HG02970 (cell line): Measurements from ENCODE around the gene MYO18B.

Source experiments
- ATAC-seq: cut with Tn5 transposase; IDR thresholded peaks from one replicate; pipeline ENCODE4 v1.9.1; 2021; ENCODE audit warnings: mild to moderate bottlenecking, moderate library complexity, moderate number of reproducible peaks; ENCODE audit not compliant: unreplicated experiment, low FRiP score

Gene MYO18B

DNA sequence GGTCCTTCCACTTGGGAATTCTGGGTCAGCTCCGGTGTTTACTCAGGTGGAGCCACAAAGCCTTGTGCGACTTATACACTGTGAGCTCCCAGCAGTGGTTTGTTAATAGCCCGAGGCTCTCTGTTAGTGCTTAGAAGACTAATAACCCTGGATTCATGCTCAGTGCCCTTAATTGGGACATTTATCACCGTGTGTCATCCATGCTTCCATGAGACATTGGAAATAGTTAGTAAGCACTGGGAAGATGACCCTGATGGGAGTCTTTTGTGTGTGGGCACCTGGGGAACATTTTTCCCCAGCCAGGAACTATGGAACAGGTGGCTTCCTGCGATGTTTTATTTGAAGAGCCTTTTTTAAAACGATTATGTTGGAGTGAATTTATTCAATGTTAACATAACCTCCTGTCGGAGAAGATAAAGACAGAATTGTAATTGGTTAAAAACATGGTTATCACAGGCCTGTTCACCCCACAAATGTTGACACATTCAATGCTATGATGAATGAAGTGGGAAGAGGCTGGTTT, 188.9 kb downstream of the MYO18B start:
- ATAC-seq = no peak

DNA sequence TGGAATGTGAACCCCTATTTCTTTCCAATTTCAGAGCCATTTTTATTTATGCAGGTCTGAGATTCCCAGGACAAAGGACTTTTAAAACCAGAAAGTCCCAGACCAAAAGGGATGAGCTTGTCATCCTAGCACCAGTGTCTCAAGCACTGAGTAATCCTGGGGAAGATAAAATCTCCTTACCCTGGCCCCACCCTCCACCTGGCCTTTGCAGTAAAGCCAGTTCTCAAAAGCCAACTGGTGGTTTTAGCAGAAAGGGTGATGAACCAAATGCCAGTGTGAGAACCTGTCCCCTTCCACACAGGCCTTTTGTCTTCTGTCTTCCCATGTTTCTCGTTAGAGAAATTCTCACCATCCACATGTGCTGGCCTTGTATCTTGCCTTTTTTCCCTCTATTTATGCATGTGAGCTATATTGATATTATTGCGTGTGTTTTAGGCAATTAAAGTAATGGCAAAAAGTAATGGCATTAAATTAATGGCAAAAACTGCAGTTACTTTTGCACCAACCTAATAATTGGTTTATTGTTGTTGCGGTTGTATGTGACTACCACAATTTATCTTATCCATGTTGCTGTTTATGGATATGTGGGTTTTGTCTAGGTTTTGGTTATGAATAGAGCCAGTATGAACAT, 191.3 kb downstream of the MYO18B start:
- ATAC-seq = no peak

DNA sequence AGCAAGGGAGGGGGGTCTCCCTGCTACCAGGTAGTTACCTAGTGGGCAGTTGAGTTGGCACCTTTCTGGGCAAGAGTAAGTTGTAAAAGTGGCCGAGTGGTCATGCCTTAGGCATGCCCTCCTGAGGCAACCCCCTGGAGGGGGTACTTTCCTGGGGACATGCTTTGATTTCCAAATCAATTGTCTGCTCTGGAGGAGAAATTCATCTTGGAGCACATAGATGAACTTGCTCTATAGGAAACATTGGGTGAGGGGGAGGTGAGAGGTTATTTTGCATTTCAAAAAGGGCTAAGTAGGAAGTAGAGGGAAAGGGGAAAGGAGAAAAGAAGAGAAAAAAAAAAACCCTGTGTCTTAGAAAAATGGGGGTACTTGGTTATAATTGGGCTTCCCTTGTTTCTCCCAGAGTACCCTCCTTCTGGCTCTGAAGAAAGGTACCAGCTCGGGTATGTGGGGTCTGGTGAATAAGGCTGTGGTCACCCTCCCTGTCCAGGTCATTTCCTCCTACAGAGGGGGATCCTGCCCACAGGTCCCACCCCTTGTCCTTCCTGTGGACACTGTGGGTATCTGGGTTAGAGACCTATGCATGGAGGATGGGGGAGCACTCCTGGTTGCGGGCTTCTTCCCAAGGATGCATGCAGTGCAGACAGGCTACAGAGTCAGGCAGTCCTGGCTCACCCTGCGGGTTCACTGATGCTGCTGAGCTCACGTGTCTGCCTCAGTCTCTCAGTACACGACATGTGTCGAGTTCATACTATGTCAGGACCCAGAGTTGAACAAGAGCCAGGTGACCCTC, 193.5 kb downstream of the MYO18B start:
- no peak for ATAC-seq

DNA sequence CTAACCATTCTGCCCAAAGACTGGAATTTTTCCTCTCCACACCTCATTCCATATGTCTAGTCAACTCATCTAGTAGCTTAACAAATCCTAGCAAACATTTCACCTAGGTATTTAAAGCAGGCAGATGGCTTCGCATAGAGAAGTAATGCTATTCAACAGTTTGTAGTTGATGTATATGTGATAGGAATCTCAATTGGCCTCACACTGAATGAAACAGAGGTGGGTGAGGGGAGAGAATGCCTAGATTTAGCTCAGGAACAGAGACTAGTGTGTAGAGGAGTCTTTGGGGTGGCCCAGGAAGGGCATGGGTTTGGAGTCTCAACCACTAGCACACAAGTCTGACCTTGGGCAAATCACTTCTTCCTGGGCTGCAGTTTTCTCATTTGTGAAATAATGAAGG, 196.2 kb downstream of the MYO18B start:
- ATAC-seq = no peak

DNA sequence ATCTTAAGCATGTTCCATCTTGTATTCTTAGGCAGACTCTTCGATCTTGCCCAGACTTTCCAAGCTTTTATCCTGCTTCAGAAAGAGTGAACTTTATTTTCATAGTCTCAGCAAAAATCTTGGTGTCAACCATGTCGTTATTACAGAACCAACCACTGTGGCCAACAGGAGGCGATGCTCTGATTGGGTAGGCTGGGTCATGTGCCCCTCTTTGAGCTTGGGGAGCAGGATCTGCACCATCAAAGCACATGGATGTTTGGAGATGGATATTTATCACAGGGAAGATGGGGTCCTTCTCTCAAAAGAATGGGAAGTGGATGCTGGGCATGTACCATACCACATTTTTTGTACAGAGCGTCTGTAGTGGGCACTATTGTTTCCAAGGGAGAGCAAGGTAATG, 197.4 kb downstream of the MYO18B start:
- ATAC-seq = no peak

DNA sequence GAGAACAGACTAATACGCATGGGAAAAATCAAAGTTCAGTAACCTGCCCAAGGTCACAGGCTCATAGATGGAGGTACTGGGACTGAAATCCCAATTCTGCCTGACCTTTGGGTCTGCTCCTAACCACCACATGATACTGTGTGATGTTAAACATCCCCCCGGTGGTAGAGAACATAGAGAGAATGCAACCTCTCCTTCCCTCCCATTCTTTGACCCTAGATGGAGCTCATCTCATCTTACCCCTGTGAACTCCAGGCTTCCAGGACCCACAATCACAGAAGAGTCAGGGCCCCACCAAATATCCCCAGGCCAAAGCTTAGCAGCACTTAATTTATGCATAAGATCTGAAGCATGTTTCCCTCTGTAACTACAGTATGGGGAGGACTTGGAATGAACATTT, 198.5 kb downstream of the MYO18B start:
- ATAC-seq = no peak

DNA sequence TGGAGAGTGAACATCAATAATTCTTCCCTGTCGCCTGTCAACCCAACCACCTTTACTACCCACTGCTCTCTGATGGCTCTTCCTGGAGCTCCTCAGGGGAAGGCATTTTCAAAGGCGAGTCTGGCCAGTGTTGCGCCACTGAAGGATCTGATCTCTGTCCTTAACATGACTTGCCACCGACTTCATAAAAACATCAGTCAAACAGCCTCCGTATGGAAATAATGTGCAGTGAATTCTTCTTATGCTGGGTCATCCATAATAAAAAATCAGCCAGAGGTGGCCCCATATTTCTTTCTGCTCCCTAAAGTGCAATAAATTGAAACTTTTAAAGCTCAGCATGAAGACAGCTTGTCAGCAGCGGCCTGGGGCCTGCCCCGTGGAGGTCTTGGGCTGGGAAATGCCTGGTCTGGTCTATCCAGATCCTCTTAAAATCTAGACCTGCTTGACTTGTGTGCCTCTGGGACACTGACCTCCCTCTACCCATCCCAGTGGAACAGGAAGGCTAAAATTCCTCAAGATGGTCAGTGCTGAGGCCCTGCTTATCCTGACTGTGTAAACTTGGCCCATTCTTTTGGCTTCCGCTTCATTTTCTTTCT, 199.5 kb downstream of the MYO18B start:
- no peak for ATAC-seq

DNA sequence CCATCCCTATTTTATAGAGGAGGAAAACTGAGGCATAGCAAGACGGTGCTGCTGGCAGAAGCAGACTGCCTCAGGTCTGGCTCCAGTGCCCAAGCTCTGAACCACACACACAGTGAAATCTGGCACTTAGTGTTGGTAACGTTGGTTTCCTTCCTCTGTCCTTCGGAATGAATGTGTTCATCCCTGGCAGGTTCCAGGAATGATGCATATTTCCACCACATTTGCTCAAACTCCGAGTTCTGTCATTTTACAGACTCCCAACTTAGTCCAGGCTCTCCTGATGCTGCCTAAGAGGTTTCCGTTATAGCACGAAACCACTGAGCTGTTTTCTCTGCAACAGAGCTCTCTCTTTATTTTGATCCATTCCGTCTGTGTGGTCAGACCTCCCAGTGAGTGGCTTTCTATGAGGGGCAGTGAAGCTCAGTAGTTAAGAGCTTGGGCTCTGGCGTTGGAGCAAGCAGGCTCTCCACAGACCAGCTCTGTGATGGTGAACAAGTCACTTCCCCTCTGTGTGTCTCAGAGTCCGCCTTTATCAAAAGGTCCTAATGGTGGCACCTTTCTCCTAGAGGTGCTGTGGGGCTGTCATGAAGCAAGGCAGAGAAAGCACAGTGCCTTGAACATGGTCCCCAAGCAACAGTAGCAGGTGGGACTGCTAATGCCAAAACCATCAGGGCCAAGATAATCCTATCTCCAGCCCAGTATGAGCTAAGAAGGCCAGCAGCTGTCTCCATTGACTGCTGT, 200.3 kb downstream of the MYO18B start:
- no peak for ATAC-seq

DNA sequence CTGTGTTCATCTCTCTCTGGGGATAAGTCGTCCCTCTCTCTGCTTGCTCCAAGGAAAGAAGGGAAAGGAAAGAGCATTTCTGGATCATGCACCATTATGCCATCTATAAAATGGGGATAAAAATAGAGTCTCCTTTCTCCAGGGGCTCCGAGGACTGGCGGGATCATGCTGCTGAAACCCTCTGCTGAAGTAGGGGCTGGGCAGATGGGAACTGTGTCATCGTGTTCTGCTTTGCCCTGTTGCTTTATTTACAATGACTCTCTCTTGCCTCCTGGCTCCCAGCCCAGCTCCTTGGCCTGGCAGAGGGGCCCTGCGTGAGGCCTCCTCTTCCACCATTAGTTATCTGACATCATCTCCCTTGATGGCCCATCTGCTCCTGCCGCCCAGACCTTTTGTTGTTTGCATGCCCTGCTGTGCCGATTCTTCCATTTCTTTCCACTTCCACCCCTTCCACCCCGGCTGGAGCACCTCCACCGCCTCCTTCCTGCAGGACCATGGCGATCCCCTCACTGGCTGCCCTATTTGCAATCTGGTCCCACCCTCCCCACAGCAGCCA, 200.9 kb downstream of the MYO18B start:
- ATAC-seq = no peak

DNA sequence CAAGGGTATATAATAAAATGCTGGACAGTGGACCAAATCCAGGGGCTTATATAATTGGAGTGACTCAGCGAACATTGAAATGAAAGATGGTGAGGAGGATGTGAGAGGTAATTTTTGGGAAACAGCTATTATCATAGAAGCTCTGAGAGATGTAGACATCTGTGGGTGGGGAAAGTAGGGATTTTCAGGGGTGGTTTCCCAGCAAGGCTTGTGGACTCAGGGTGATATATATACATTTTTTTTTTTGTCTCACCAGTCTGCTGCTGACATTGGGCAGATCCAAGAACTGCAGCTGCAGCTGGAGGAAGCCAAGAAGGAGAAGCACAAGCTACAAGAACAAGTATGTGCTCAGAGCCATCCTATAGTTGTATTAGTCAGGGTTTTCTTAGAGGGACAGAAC, 208.1 kb downstream of the MYO18B start:
- no peak for ATAC-seq

DNA sequence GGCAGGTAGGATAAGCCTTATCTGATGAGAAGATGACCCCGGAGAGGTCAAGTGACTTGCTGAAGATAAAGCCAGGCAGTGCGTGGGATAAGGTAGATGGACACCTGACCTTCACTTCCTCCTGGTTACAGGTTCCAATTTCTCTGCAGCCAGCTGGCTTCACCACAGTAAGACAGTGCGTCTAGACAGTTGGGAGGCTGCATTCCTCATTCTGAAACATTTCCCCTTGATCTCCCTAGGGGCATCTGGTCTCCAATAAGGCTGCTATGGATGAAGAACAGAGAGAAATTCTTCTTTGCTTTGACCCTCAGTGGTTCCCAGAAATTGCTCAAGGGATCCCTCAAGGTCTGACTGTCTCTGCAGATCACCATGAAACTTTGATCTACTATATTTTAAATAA, 211.3 kb downstream of the MYO18B start:
- no peak for ATAC-seq

DNA sequence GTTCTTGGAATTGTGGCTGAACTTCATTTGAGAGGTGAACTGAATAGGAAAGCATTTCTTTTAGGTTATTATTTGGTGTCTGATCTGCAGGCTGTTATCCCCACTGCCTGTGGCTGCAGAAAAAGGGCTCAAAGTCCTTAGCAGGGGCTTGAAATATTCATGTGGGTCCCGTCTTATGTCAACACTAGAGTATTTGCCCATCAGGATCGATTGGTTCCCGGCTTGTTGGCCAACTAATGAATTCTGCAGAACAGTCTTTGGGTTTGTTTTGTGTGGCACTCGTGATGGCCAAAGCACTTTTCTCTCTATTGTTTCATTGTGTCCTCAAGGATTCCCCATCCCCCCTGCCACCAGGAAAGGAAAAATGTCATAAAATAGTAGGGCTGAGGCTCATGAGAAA, 211.9 kb downstream of the MYO18B start:
- ATAC-seq = no peak

DNA sequence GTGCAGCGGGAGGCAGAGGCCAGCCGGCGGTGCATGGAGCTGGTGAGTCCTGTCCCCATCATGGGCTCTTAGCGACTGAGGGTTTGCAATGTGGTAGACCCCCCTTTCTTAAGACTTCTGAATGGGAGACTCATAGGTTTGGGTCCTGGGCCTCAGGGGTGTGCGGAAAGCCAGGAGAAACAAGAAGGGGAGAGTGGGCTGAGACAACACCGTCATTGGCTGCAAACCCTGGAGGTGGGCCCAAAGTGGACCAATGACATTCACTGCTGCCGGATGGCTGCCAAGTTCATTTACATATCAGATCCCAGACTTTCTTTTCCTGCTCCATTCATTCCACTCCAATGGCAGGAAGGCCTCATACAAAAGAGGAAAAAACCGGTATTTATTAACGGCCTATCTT, 213.3 kb downstream of the MYO18B start:
- ATAC-seq = no peak

DNA sequence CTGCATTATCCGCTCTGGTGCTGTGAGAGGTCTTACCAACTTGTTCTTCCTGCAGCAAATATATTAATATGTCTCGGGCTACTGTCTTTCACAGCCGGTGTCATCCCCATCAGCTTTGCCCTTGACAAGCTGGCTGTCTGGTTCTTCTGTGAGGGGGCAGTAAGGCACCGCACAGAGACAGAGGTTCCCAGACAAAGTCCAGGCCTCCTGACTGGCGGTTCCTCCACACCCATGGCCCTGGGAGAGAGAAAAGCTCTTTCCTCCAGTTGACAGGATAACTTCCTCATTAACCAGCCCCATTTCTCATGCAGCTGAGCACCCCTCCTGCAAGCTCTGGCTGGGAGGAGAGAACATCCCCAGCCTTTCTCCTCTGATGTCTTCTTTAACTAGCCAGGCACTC, 214.8 kb downstream of the MYO18B start:
- ATAC-seq = no peak

DNA sequence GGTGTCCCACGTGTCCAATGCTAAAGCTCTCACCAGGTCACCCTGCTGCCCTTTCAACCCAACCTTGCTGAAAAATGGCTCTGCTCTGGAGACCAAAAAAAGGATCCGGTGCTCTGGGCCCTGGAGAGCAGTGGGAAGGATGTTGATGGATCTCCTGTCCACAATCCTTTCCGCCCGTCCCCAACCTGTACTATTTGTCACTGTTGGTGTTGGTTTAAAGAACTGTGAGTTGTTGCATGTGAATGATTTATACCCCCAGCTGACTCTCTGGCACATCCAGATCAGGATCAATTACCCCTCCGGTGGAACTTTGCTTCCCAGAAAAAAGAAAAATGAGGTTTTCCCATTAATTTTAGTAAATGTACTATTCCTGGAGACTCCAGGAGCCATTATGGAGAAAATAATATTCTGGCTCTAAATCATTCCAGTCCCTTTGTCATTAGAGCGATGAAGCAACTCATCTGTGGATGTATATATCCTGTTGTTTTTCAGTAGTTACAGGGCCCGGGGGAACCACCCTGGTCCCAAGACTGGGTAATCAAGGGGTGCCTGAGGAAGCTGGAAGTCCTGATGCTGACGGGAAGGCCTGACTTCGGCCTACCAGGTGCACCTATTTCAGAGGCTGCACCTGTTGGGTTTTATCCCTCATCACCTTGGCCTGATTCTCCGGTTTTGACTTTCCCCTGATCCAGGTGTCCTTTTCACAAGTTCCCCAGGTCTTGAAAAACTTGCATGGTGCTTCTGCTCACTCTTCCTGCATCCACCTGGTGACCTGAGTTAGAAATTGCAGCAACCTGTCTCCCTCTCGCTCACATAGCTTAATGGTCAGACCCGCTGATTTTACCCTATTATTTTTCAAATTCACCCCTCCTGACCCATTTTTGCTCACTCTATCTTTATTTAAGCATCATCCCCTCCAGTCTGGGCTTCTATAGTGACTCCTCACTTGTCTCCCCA, 218.1 kb downstream of the MYO18B start:
- no peak for ATAC-seq

DNA sequence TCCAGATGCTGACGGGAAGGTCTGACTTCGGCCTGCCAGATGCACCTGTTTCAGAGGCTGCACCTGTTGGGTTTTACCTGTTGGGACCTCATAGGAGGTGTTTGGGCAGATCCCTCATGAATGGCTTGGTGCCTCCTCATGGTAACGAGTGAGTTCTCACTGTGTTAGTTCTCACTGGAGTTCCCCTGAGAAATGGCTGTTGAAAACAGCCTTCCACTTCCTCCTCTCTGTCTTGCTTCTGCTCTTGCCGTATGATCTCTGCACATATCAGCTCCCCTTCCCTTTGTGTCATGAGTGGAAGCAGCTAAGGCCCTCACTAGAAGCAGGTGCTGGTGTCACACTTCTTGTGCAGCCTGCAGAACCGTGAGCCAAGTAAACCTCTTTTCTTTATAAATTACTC, 219.7 kb downstream of the MYO18B start:
- no peak for ATAC-seq

DNA sequence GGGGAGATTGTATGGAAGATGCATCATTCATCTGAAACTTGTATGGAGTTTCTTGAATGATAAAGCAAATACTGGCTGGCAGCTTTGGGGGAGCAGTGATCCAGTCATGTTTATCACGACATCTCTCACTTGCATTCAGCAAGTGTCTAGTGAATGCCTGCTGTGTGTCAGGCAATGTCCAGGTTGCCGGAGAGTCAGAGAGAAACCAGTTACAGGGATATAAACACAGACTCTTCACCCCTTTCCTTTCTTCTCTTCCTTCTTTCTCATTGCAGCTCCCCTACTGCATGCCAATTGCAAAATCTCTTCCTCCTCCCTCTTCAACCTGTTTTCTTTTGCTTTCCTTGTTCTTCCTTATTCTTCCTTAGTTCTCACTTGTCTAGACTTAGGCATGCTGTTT, 220.7 kb downstream of the MYO18B start:
- no peak for ATAC-seq

DNA sequence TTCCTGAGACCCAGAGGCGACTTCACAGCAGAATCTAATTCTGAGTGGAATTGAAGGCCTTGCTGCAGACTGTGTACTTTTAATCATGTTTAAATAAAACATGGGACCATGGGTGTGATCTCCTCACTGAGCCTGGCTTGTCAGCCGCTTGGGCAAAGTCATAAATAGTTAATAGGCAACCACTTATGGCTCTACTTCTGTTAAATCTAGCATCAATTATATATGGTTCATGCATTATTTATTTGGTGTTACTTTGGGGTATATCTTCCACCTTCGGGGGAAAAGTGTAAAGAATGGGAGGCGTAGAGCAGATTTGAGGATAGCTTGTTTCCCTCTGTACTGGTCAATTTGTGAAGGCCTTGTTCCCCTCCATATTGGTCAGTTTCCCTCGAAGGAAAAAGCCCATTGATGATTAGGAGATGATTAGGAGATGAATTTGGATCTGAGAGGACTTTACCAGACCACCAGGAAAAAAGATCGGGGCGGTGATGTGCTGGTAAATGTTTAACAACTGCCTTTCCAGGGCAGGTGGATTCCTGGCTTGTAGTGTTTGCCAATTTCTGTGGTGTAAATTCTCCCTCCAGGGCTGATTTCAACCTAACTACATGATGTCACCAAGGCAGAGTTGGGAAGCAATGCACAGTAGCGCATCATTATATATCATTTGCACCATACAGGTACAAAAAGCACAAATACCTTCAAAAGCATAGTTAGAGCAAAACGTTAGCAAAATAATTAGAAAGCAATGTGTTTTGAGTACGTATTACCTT, 223.2 kb downstream of the MYO18B start:
- ATAC-seq = no peak

DNA sequence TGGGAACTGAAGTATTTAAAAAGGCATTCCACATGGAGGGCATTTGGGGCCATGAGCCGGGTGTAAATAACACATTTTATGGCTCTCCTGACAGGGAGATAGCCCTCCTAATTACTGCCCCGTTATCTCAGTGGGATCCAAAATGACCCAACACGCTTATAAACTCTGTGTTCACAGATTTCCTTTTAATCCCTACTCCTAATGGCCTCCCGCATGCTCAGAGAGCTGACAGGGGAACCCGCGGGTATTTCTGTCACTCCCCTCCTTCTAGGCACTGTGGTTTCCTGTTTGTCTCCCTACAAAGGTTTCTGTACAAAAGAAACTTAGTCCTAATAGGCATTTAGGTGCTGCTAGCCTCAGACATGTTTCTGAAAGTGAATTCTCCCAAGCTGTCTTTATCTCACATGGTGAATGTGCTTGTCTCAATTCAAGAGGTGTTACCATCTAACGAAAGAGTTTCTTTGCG, 224.5 kb downstream of the MYO18B start:
- ATAC-seq = no peak
